ENCODE data around the gene CHTOP.
A peak's percentile ranks its signal among the peaks of the same experiment; 100 is the strongest.

CHTOP gene

DNA sequence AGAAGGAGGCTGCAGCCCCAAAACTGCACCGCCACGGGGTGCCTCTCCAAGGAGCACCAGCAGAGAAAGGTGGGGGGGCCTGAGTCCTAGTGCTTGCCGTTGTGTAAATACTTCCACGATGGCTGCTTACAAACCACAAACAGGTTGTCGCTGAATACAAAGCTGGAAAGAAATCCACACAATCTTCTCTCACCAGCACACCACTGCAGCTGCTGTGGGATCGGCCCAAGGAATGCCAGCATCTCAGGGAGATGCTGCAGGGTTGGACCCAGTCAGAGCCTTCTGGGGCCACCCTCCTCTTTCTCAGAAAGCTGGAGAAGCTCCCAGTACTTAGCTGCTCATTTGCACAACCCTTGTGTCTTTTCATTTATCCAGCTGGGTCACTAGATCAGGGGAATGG lies 14.7 kb upstream of the CHTOP start:
- ATAC-seq, result no peak
- Mint-ChIP-seq H3K36me3 (peaks cover 6% of the 10 kb centered on the region), H3K9me3 (no peaks in the 10 kb centered on the region), H3K4me1 (peaks cover 32% of the 10 kb centered on the region), H3K27ac (no peak overlapping the region), H3K4me3 (no peak overlapping the region), H3K27me3 (no peaks in the 10 kb centered on the region)

DNA sequence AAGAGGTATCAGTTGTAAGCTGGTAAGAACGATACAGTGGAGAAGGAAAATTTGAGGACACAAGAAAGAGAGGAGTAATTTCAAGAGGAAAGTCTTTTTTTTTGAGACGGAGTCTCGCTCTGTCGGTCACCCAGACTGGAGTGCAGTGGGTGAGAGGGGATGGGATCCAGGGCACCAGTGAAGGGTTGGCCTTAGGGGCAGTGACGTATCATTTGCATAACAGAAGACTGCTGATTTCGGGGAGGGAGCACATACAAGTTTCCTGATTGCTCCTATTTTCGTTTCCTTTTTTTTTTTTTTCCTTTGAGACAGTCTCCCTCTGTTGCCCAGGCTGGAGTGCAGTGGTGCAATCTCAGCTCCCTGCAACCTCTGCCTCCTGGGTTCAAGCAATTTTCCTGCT lies 10.8 kb upstream of the CHTOP start:
- Mint-ChIP-seq H3K4me3 (no peak overlapping the region), H3K27ac (peak overlapping the region; percentile 17), H3K27me3 (no peaks in the 10 kb centered on the region), H3K36me3 (peaks cover 7% of the 10 kb centered on the region), H3K4me1 (peaks cover 27% of the 10 kb centered on the region), H3K9me3 (no peaks in the 10 kb centered on the region)
- ATAC-seq, result no peak

- Mint-ChIP-seq H3K36me3 (peaks cover 7% of the 10 kb centered on the region), H3K4me1 (peaks cover 43% of the 10 kb centered on the region), H3K27me3 (no peaks in the 10 kb centered on the region), H3K4me3 (no peak overlapping the region), H3K9me3 (no peaks in the 10 kb centered on the region), H3K27ac (no peak overlapping the region)
- ATAC-seq, result no peak
Measured at GRCh38 chr1:153624965-153625611, 8.8 kb upstream of the CHTOP start.

DNA sequence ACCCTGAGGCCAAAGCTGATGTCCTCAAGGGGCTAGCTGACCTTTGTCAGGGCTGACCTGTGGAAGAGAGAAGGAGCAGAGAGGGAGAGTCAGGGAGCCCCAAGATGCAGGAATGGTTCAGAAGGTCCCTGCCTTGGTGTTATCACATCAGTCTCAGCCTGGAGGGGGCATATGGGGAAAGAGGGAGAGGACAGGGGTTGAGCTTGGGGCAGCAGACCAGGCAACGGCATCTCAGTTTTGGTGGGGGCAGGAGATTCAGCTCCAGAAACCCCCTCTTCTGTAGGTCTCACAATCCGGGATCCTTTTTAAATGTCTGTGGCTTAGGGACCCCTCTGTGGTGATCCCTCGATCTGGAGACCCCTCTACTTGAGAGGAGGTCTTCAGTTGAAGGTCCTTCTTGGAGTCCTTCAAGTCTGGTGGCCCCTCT lies 7.4 kb upstream of the CHTOP start:
- no peak for ATAC-seq
- Mint-ChIP-seq H3K4me3 (no peak overlapping the region), H3K27me3 (no peaks in the 10 kb centered on the region), H3K4me1 (peaks cover 43% of the 10 kb centered on the region), H3K9me3 (no peaks in the 10 kb centered on the region), H3K27ac (peak overlapping the region; percentile 87), H3K36me3 (peaks cover 7% of the 10 kb centered on the region)

- peaks cover 43% of the 10 kb centered on the region for H3K4me1 Mint-ChIP-seq
- H3K36me3 Mint-ChIP-seq, result peaks cover 7% of the 10 kb centered on the region
- no peaks in the 10 kb centered on the region for H3K9me3 Mint-ChIP-seq
- peak within 1 kb of the TSS; percentile 62 for H3K4me3 Mint-ChIP-seq
- H3K27ac Mint-ChIP-seq, result peak within 1 kb of the TSS; percentile 87
- H3K27me3 Mint-ChIP-seq, result no peaks in the 10 kb centered on the region
- peak; percentile 56 for ATAC-seq
Measured at GRCh38 chr1:153626904-153627714, 6.8 kb upstream of the CHTOP start, which contains the start of gene S100A13. Gene S100A13 (minus strand): TSS chr1:153627505. CDS start chr1:153626472, 1,033 bp downstream.

DNA sequence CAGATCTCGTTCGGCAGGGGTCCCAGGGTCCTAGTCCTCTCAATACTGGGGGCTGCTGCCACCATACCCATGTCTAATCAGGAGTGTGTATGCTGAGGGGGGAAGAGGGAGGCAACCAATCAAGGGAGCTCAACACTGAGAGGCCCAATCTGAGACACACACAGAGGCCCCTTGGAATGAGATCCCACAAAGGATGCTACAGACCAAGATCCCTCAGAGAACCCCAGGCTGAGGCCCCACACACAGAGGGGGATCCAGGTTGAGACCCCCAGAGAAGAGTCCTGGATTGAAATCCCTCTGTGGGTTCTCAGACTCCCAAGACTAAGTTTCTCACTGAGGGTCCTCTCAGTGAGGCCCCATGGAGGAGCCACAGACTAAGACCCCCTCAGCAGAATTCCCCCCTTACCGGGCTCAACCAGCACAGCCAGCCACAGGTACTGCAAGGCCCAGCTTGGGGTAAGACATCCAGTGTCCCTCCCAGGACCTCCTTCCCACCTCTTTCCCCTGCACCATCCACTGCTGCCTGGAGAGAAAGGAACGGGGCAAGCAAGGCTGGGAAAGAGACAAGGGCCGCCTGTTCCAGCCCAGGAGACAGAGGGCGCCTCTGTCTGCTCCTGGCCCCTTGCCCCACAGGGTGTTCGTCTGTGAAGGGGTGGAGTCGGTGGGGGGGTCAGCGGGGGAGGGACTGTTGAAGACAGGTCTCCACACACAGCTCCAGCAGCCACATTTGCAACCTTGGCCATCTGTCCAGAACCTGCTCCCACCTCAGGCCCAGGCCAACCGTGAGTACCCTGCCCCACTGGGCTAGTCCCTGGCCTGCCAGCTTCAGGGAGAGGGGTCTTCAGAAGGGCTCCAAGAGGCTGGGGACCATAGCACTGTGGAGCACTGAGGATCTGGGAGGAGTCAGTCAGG lies 5.9 kb upstream of the CHTOP start, which contains the start of gene S100A1:
S100A1 (plus strand) TSS at position 720 of the 912 bp plus-strand sequence. CDS start 2,088 bp downstream, outside the sequence.
- peak; percentile 2 for ATAC-seq

GRCh38 chr1:153628638-153629342 lies 5.1 kb upstream of the CHTOP start:
- H3K27ac Mint-ChIP-seq, result peak overlapping the region; percentile 52
- H3K27me3 Mint-ChIP-seq, result no peaks in the 10 kb centered on the region

More for the DNA sequence above, 5.9 kb upstream of the CHTOP start, which contains the start of gene S100A1:
- Mint-ChIP-seq H3K27me3 (no peaks in the 10 kb centered on the region), H3K27ac (peak within 1 kb of the TSS; percentile 87), H3K36me3 (peaks cover 11% of the 10 kb centered on the region), H3K4me1 (peaks cover 45% of the 10 kb centered on the region), H3K9me3 (no peaks in the 10 kb centered on the region), H3K4me3 (peak within 1 kb of the TSS; percentile 62)

GRCh38 chr1:153629343-153629665 lies 4.6 kb upstream of the CHTOP start:
- no peak for ATAC-seq
- Mint-ChIP-seq H3K4me1 (peaks cover 49% of the 10 kb centered on the region), H3K9me3 (peaks cover 4% of the 10 kb centered on the region), H3K27me3 (no peaks in the 10 kb centered on the region), H3K36me3 (peaks cover 10% of the 10 kb centered on the region), H3K27ac (no peak overlapping the region), H3K4me3 (no peak overlapping the region)

More at GRCh38 chr1:153628638-153629342, 5.1 kb upstream of the CHTOP start:
- Mint-ChIP-seq H3K4me3 (no peak overlapping the region), H3K36me3 (peaks cover 9% of the 10 kb centered on the region), H3K4me1 (peaks cover 49% of the 10 kb centered on the region), H3K9me3 (peaks cover 4% of the 10 kb centered on the region)
- no peak for ATAC-seq

- ATAC-seq, result no peak
- H3K9me3 Mint-ChIP-seq, result peaks cover 4% of the 10 kb centered on the region
- H3K4me1 Mint-ChIP-seq, result peaks cover 49% of the 10 kb centered on the region
- peaks cover 13% of the 10 kb centered on the region for H3K36me3 Mint-ChIP-seq
- H3K27ac Mint-ChIP-seq, result no peak overlapping the region
- no peaks in the 10 kb centered on the region for H3K27me3 Mint-ChIP-seq
- no peak overlapping the region for H3K4me3 Mint-ChIP-seq
Measured at GRCh38 chr1:153629971-153630370, 3.9 kb upstream of the CHTOP start.

GRCh38 chr1:153630384-153630783 lies 3.5 kb upstream of the CHTOP start:
- no peak for ATAC-seq
- peaks cover 49% of the 10 kb centered on the region for H3K4me1 Mint-ChIP-seq
- H3K36me3 Mint-ChIP-seq, result peaks cover 13% of the 10 kb centered on the region
- H3K27ac Mint-ChIP-seq, result no peak overlapping the region
- H3K27me3 Mint-ChIP-seq, result no peaks in the 10 kb centered on the region
- peaks cover 4% of the 10 kb centered on the region for H3K9me3 Mint-ChIP-seq
- no peak overlapping the region for H3K4me3 Mint-ChIP-seq

GRCh38 chr1:153631047-153632022 lies 2.5 kb upstream of the CHTOP start:
- H3K4me1 Mint-ChIP-seq, result peaks cover 51% of the 10 kb centered on the region
- H3K27me3 Mint-ChIP-seq, result no peaks in the 10 kb centered on the region
- H3K9me3 Mint-ChIP-seq, result peaks cover 4% of the 10 kb centered on the region
- H3K4me3 Mint-ChIP-seq, result no peak overlapping the region
- no peak for ATAC-seq
- peaks cover 13% of the 10 kb centered on the region for H3K36me3 Mint-ChIP-seq
- H3K27ac Mint-ChIP-seq, result no peak overlapping the region

GRCh38 chr1:153633161-153633753 lies 609 bp upstream of the CHTOP start:
- ATAC-seq, result no peak
- Mint-ChIP-seq H3K27ac (peak overlapping the region; percentile 99), H3K36me3 (peaks cover 29% of the 10 kb centered on the region), H3K9me3 (peaks cover 4% of the 10 kb centered on the region), H3K27me3 (no peaks in the 10 kb centered on the region), H3K4me1 (peaks cover 49% of the 10 kb centered on the region), H3K4me3 (peak overlapping the region; percentile 93)

GRCh38 chr1:153635872-153636271 lies 2.0 kb downstream of the CHTOP start:
- ATAC-seq, result no peak
- H3K27ac Mint-ChIP-seq, result peak overlapping the region; percentile 99
- H3K36me3 Mint-ChIP-seq, result peaks cover 31% of the 10 kb centered on the region
- H3K9me3 Mint-ChIP-seq, result peaks cover 4% of the 10 kb centered on the region
- H3K27me3 Mint-ChIP-seq, result no peaks in the 10 kb centered on the region
- H3K4me1 Mint-ChIP-seq, result peaks cover 34% of the 10 kb centered on the region
- H3K4me3 Mint-ChIP-seq, result peak overlapping the region; percentile 93
